Activated CD4-positive, CD25-positive, alpha-beta regulatory T cell treated with anti-CD3 and anti-CD28 coated beads, Interleukin-2, amount 50 U/mL, for 24 hours (primary cell): ENCODE measurements around the gene ZCWPW1.

Source experiments
- ATAC-seq, 2 donors: fragments of 150-1000 bp; cut with Tn5 transposase; one replicate each; pipeline ENCODE4 v1.10.0; 2021; ENCODE audit warnings: mild to moderate bottlenecking in 1 of 2, moderate library complexity in 1 of 2

Gene ZCWPW1

DNA sequence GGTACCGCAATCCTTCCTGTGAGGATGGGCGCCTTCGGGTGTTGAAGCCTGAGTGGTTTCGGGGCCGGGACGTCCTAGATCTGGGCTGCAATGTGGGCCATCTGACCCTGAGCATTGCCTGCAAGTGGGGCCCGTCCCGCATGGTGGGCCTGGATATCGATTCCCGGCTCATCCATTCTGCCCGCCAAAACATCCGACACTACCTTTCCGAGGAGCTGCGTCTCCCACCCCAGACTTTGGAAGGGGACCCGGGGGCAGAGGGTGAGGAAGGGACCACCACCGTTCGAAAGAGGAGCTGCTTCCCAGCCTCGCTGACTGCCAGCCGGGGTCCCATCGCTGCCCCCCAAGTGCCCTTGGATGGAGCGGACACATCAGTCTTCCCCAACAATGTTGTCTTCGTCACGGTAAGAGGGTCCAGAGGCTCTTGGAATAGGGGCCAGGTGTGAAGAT, 2.8 kb upstream of the ZCWPW1 start:
- no peak for ATAC-seq

DNA sequence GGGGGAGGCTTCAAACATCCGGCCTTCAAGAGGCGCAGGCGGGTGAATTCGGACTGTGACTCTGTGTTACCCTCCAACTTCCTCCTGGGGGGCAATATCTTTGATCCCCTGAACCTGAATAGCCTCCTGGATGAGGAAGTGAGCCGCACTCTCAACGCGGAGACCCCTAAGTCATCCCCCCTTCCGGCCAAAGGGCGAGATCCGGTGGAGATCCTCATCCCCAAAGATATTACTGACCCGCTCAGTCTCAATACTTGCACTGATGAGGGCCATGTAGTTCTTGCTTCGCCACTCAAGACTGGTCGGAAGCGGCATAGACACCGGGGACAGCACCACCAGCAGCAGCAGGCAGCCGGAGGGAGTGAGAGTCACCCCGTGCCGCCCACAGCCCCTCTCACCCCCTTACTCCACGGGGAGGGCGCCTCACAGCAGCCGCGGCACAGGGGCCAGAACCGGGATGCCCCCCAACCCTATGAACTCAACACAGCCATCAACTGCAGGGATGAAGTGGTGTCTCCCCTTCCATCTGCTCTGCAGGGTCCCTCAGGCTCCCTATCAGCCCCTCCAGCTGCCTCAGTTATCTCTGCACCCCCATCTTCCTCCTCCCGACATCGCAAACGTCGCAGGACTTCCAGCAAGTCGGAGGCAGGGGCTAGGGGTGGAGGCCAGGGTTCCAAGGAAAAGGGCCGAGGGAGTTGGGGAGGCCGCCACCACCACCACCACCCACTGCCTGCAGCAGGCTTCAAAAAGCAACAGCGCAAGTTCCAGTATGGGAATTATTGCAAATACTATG, 2.2 kb upstream of the ZCWPW1 start:
- no peak for ATAC-seq

DNA sequence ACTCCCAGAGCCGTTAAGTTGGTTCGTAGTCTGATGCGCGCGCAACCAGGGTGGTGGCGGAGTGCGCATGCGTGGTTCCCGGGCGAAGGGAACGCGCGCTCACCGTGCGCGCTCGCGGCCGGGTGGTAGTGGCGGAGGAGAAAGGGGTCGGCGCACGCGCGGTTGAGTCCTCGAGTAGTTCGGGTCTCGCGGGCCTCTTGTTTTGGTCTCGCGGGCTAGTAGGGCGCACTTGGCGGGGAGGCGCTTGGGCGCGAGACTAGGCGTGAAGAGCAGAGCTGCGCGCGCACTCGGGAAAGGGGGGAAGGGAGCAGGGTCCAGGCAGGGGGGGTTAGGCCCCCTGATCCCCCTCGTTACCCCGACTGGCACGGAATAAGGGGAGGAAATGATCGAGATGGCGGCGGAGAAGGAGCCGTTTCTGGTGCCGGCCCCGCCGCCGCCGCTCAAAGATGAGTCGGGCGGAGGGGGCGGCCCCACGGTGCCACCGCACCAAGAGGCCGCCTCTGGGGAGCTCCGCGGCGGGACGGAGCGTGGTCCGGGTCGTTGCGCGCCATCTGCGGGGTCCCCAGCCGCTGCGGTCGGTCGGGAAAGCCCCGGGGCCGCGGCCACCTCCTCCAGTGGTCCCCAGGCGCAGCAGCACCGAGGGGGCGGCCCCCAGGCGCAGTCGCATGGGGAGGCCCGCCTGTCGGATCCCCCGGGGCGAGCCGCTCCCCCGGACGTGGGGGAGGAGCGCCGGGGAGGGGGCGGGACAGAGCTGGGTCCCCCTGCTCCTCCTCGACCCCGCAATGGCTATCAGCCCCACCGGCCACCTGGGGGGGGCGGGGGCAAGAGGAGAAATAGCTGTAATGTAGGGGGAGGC, 1.4 kb upstream of the ZCWPW1 start, which contains the start of gene MEPCE:
MEPCE (plus strand) TSS at position 195 of the 856 bp plus-strand sequence; CDS start at position 383, 188 bp downstream.
- peak; percentile 43 to 53 for ATAC-seq

DNA sequence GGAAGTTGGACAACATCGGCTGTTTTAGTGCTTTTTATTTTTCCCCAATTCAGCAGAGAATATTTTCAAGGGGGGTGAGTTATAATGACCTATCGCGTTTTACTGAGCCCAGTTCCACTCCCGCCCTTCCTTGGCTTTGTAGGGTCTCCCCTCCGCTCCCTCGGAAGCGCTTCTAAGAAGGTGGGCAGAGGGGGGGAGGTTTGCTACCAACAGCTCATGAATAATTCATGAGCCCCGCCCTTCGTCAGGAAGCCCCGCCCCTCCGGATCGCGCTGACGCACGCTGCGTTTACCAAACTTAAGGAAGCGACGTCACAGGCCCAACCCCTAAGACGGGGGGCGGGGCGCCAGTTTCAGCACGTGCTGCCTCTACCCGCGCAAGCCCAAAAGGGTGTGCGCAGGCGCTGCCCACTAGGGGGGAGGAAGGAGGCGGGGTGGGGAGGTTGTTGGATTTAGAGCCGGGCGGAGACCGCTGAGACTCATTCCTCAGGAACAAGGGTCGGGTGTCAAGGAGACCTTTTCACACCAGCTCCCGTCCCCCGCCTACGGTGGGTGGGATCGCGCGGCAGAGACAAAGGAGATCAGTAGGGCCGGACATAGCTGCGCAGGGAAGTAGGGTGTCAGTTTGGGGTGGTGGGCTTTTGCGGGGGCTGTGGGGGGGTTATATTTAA, 599 bp upstream of the ZCWPW1 start:
- ATAC-seq, result peak; percentile 55

DNA sequence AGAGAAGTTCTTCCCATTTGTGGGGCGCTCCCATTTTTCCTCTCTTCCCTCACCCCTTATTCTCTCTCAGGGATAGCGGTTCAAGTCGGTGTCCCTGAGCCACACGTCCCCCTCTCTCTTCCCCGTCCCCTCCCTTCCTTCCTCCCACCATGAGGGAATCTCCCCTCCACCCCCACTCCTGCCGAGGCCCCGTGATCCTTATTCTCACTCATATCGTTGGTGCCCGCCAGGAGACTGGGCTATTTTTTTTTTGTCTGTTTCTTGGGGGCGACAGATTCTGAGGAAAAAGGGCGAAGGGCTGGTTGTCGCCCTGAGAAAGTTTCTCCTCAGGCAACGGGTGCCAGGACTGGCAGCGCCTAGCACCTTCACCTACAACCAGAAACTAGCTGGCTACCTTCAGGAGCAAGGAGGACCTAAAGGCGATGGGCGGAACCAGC, 723 bp downstream of the ZCWPW1 start:
- no peak for ATAC-seq

DNA sequence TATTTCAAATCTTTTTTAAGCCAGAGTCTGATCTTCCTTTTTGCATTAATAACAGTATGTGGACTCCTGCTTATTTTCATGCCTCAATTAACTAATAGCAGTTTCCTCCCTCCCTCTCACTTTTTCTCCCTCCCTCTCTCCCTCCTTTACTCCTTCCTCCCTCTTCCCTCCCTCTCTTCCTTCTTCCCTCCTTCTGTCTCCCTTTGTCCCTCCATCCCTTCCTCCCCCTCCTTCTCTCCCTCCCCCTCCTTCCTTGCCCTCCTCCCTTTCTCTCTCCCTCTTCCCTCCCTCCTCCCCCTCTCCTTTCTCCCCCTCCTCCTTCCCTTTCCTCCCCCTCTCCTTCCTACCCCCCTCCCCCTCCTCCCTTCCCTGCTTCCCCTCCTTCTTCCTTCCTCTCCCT, 2.0 kb downstream of the ZCWPW1 start:
- ATAC-seq, result no peak

DNA sequence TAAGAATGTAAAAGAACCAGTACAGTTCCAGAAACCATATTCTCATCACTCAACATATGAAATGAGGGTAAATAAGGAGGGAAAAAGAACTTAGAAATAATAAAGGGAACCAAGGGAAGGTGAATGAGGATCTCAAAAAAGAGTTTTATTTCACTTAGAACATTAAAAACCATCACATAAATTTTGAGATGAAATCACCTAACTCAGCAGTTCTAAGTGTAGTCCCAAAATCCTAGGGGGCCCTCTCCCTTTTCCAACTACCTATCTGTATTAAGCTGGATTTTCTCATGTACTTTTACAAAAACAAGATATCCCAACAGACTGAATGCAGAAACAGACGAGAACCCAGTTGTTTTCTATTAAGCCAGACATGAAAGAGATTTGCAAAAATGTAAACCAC, 3.2 kb downstream of the ZCWPW1 start:
- no peak for ATAC-seq

DNA sequence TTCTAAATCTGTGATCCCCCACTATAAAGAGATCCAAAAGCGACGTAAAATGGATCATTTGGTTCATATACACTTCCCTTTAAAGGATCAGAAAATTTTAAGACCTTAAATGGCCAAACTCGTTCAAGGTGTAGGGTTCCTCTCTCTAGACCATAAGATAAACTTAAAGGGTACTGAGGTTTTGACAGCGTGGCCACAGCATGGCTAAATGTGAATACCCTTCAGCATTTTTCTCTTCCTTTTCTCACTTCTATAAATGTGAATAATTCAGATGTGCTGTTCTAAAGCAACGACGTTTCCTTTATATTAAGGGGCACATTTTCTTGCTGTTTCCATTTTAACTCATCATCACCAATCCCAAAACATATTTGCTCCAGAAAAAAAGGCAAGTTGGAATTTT, 5.2 kb downstream of the ZCWPW1 start:
- no peak for ATAC-seq

DNA sequence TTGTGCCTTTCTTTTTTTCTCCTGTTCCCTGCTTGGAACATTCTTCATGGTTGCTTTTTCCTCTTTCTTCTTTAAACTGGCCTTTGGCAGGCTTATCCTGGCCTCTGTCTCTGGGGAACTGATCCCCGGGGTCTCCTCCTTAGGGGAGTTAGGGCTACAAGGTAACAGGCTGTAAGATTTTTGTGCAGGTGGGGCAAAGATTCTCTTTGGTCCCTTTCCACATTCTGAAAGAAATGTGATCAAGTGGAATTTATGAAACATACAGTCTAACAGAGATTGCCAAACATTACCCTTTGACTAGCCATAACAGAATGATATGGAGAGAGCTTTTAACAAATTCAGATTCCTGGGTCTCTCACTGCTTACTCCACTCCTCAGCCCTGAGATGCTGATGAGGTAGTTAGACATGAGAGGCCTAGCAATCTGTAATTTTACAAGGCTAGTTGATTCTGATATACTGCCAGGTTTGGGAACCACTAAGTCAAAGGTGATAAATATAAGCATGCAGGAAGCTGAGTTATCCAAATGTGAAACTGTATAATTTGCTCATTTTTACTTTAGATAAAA, 8.8 kb downstream of the ZCWPW1 start:
- no peak for ATAC-seq

DNA sequence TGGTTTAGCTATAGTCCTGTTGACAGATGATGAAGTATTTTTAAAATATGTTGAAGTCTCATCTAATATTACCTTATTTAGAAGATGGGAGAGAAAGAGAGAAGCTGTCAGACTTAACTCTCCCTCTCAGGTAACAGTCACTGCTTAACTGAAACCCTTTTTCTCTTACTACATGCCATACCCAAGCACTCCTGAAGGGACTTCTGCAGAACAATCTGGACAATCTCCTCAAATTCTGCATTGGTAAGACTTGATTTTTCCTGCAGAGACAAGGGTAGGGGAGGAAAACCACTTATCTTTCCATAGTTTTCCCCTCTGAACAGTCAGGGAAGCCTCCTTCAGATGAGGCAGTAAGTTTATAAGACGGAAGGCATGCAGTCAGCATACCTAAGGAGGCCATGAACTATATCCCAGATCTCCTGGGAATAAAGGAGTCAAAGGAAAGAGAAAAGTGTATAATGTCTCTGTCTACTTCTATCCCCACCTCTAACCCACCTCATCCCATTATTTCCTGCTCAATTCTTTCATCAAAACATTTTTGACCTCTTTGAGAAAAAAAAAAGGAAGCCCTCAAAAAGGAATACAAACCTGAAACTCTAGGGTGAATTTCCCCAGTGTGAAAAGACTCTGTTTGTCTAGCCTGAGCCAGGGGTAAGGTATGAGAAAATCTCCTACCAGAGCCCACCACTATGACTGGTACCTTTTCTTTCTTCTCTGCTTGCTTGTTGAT, 9.4 kb downstream of the ZCWPW1 start:
- ATAC-seq, result no peak

DNA sequence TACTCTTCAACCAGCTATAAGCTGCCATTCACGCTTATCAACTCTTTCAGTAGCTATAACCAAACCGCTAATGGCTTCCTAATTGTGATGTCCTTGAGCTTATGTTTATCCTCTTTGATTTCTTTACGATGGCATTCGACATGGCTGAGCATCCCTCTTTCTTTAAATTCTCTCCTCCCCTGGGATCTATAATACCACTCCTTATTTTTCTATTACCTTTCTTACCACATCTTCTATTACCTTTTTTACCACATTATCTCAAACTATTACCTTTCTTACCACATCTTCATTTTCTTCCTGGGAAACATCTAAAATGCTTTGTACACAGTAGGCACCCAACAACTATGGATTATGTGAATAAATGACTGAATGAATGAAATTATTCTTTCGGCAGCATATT, 13.1 kb downstream of the ZCWPW1 start:
- ATAC-seq, result no peak

DNA sequence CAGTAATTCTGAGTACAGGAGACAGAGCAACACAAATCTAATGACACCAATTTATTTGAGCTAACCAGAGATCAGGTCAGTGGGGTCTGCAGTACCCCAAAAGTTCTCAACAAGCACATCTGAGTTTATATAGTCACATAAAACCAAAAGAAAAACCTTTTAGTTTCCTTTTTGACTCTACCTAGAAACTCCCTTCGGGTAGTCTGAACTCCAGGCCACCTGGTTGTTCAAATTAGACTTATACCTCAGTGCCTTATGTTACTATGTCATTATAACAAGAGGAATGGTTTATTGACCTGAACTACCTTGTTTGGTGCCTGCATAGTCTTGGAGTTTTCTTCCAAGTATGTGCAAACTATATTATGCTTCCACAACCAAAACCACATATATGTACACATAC, 14.6 kb downstream of the ZCWPW1 start:
- ATAC-seq, result no peak

DNA sequence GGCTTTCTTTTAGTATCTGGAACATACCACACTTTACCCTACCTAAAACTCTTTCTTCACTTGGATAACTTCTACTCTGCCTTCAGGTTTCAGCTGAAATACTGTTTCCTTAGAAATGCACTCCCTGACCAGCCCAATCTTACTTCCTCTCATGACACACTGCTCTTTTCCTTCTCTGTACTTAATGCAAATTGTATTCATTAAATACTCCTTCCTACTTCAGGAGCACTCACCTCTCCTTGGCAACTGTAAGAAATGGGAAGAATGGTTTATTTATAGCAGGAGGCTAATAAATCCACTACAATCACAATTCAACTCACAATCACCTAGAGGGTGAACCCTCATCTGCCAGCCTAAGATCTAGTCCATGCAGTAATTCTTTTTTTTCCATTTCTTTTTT, 15.2 kb downstream of the ZCWPW1 start:
- no peak for ATAC-seq

DNA sequence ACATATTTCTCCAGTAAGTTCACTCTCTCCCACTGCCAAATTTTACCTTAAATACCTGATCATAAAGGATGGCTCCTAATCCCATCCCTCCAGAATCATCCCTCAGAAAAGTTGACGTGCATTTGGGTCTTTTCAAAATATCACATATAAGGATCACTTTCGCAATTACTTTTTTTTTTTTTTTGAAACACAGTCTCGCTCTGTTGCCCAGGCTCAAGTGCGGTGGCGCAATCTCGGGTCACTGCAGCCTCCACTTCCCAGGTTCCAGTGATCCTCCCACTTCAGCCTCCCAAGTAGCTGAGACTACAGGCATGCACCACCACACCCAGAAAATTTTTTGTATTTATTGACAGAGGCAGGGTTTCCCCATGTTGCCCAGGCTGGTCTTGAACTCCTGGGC, 17.4 kb downstream of the ZCWPW1 start:
- ATAC-seq, result no peak

DNA sequence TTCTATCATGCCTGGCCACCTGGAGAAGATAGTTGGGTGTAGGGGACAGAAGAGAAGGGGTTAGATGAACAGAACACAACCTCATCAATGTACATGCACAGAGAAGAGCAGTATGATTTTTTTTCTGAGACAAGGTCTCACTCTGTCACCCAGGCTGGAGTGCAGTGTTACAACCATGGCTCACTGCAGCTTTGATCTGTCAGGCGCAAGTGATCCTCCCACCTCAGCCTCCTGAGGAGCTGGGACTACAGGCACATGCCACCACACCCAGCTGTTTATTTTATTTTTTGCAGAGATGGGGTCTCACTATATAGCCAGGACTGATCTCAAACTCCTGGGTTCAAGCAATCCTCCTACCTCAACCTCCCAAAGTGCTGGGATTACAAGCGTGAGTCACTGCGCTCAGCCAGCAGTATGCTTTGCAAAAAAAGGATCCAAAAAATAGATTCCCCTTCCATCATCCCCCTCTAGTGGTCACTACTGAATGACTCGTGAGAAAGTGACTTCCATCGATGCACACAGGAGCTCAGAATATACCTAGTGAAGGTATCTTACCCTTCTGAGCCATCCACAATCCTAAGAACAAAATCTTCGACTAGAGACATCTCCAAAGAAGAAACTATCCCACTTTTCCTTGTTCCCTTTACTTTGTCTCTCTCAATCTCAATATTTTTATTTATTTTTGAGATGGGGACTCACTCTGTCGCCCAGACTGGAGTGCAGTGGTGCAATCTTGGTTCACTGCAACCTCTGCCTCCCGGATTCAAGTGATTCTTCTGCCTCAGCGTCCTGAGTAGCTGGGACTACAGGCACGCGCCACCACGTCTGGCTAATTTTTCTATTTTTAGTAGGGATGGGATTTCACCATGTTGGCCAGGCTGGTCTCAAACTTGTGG, 21.0 kb downstream of the ZCWPW1 start:
- peak; percentile 77 to 85 for ATAC-seq

DNA sequence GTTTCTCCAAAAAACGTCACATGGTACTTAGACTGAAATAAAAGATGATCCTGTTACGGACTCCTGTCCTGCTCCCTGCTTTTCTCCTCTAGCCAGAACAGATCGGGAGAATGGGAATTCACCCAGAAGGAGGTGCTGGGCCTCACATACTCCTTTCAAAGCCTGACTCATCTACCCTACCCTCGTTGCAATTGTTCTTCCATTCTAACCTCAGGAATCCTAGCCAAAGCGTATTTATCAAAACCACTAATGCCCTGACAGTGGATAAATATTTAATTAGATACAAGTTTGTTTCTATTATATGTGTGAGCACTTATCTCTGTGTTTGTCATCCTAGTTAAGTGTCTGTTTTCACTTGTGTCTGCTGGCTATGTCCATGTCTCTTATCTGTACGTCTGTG, 21.7 kb downstream of the ZCWPW1 start:
- no peak for ATAC-seq

DNA sequence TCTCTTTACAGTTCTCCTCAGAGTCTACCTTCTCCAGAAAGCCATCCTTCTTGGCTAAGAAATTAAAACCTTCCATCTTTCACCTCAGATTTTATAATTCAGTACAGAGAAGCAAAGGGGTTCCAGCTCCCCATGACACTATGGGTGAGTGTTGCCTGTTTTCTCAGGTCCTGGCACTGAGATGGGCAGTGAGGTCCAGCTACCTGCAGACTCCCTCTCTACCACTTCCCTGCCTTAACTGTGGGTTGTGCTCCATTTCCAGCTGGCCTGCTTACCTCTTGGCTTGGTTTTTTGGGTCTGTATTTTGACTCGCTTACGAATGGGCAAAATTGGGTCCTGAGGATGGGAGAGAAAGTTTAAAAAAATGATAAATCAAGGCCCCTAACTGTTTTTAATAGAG, 26.3 kb downstream of the ZCWPW1 start:
- ATAC-seq, result no peak

DNA sequence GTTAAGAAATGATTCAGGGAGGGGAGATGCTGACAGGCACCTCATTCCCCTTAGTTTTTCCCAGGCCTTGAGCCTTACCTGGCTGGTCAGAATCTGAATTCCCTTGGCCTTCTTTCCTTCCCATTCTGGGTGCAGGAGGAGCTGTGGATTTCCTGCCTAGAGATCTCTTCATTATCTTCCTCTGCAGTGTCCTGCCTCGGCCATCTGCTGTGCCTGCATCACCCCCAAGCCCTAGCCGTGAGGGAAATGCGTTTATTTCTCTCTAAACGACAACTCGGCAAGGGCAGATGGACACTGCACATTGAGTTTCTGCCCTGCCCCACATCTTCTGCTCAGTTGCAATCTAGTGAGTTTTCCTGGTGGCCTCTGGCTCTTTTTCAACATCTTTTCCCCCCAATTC, 26.7 kb downstream of the ZCWPW1 start:
- ATAC-seq, result no peak

DNA sequence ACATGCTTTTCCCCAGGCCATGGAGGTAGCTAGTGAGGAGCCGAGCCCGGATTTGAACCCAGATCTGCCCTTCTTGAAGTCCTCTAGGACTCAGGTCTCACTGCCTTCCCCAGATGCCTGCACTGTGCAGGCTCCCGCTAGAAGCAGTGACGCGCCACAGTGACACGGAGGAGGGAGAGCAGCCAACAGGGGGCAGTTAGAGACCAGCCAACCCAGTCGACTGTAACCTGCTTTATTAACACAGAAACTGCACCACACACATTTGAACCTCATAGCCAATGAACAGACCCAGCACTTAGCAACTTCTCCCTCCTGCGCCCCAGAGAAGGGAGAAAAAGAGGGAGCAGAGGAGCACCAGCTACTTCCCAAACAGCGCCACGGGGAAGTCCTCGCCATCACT, 27.8 kb downstream of the ZCWPW1 start:
- no peak for ATAC-seq

DNA sequence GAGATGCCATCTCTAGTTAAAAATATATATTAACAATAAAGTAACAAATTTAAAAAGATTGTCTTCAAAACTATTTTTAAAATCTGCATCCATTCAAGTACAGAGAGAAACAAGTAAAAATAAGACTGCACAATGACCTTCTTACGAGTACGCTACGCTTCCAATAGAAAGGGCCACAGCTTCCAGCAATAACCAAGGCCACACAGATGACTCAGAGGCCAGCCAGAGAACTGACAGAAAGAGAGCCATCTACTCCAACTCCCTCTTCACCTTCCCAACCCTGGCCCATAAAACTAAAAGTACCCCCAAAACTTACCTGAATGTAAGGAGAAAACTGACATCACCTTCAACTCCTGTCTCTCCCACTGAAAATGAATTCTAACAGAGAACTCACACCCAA, 28.5 kb downstream of the ZCWPW1 start:
- no peak for ATAC-seq

DNA sequence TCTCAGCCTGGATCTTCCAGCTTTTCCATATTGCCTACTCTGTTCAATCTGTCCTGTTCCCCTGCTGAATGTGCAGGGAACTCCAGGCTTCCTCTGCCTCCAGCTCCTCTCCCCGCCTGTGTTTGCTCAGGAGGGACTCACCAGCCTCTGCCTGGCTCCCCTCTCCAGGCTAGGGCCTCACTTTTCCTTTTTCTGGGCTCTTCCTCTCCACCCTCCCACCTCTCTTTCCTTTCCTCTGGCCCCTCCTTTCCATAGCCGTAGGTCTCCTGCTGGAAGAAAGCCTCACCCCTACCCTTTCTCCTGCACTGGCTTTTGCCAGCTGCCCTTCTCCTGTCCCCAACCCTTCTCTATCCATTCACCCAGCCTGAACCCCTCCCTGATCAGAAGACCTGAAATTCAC, 30.3 kb downstream of the ZCWPW1 start:
- no peak for ATAC-seq
